ENCODE measurements around the gene AK3. TPM values are rescaled to one million over a fixed set of nuclear protein-coding genes. Genes with fewer than 3 reads are reported as not detected.
"Not testable (repeated sequence)": the region's sequence is repeated elsewhere in the genome, so short reads cannot be mapped to it uniquely, and the experiment has no call there.

AK3 gene
- total and polyA plus RNA-seq, 3 donors from 2014 or later = 18.3 to 24.1 (median 23.4) TPM

DNA sequence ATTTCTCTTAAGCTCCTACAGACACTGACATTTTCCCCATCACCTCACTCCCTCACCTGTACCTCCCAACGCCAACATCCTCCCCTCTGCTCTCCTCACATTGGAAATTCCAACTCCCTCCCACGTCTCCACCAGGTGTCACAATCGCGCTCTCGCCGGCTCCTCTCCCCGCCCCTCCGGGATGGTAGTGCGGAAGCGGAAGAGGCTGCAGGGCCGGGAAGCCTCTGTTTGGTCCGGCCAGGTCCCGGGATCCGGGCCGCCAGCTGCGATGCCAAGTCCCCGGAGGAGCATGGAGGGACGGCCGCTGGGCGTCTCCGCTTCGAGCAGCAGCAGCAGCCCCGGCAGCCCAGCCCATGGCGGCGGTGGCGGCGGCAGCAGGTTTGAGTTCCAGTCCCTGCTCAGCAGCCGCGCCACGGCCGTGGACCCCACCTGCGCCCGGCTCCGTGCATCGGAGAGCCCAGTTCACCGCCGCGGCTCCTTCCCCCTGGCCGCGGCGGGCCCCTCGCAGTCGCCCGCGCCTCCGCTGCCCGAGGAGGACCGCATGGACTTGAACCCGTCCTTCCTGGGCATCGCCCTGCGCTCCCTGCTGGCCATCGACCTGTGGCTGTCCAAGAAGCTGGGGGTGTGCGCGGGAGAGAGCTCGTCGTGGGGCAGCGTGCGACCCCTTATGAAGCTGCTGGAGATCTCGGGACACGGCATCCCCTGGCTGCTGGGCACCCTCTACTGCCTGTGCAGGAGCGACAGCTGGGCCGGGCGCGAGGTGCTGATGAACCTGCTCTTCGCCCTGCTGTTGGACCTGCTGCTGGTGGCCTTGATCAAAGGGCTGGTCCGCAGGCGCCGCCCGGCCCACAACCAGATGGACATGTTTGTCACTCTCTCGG lies 78.7 kb downstream of the AK3 start, which contains the start of gene PLPP6:
PLPP6 (plus strand) TSS at position 187 of the 881 bp plus-strand sequence; CDS start at position 269, 82 bp downstream.
- H3K9me3 ChIP-seq = no peaks in the 10 kb centered on the region
- no peaks in the 10 kb centered on the region for H3K27me3 ChIP-seq
- H3K27ac ChIP-seq = peak within 1 kb of the TSS; percentile 69 to 84
- intact Hi-C loops (cut with DNase I; ENCODE audit: low total_unique reads) = loop anchor here (5.0 kb wide), 1 partner anchor 80 kb away; the partner anchor contains the start of gene AK3
- H3K4me1 ChIP-seq = no peaks in the 10 kb centered on the region
- TF ChIP-seq, protein P1, sequence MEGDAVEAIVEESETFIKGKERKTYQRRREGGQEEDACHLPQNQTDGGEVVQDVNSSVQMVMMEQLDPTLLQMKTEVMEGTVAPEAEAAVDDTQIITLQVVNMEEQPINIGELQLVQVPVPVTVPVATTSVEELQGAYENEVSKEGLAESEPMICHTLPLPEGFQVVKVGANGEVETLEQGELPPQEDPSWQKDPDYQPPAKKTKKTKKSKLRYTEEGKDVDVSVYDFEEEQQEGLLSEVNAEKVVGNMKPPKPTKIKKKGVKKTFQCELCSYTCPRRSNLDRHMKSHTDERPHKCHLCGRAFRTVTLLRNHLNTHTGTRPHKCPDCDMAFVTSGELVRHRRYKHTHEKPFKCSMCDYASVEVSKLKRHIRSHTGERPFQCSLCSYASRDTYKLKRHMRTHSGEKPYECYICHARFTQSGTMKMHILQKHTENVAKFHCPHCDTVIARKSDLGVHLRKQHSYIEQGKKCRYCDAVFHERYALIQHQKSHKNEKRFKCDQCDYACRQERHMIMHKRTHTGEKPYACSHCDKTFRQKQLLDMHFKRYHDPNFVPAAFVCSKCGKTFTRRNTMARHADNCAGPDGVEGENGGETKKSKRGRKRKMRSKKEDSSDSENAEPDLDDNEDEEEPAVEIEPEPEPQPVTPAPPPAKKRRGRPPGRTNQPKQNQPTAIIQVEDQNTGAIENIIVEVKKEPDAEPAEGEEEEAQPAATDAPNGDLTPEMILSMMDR (IDR thresholded peaks at IDR 0.05) = peak; percentile 31 to 58 (median 47)
- TF ChIP-seq POLR2A (IDR thresholded peaks at IDR 0.05) = no peak
- WGBS, 2 donors = 2% methylated on average over 16 to 67 of the region's 70 CpGs
- peak; percentile 91 for DNase-seq
- peak within 1 kb of the TSS; percentile 77 to 81 for H3K4me3 ChIP-seq
- H3K36me3 ChIP-seq (ENCODE audit: low read depth, missing control alignments) = no peaks in the 10 kb centered on the region

DNA sequence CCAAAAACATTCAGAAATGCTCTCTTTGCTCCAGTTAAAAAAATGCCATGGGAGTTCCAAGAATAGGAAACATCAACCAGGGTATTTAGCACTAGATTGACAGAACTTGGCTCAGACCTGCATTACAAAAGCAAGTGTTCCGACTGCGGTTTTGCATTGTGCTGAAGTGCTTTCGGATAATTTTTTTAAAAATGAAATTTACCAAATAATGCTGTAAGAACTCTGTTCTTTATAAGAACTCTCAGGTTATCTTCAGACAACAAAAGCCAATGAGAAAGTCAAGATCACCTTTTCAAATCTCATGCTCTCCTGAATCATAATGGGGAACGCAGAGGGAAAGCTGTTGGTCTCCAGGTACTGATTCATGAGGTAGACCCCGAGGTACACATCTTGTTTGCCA lies 79.4 kb downstream of the AK3 start:
- Histone ChIP-seq H3K9me3 (no peaks in the 10 kb centered on the region), H3K36me3 (ENCODE audit: low read depth, missing control alignments) (no peaks in the 10 kb centered on the region), H3K27me3 (no peaks in the 10 kb centered on the region), H3K4me3 (peak overlapping the region; percentile 77 to 81), H3K27ac (peak overlapping the region; percentile 69 to 84), H3K4me1 (no peaks in the 10 kb centered on the region)
- 3 to 6% methylated on average over 5 of the region's 5 CpGs for WGBS, 2 donors
- DNase-seq = no peak
- intact Hi-C loops (cut with DNase I; ENCODE audit: low total_unique reads) = loop anchor here (5.0 kb wide), 1 partner anchor 81 kb away; the partner anchor contains the start of gene AK3
- no peak for TF ChIP-seq POLR2A (IDR thresholded peaks at IDR 0.05)
- TF ChIP-seq, protein P1 (IDR thresholded peaks at IDR 0.05) = no peak

DNA sequence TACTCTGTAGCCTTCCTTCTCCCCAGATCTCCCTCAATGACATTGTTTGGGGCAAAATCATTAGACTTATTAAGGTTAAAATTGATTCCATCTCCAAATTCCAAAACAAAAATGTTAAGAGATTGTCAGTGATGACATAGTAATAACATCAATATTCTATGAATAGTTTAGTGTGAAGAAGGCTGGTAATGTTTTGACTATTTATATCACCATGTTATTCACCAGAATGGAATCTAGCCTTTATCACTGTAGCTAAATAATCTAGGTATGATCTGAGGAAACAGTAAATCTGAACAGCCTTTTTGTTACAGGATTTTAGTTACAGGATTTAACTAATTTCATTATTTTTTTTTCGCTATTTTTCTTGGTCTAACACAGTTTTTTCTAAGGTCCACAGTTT lies 79.8 kb downstream of the AK3 start:
- Histone ChIP-seq H3K4me1 (no peaks in the 10 kb centered on the region), H3K9me3 (no peaks in the 10 kb centered on the region), H3K4me3 (peak overlapping the region in 1 of 2 donors; percentile 81), H3K36me3 (ENCODE audit: low read depth, missing control alignments) (no peaks in the 10 kb centered on the region), H3K27ac (no peak overlapping the region), H3K27me3 (no peaks in the 10 kb centered on the region)
- TF ChIP-seq, protein P1 (IDR thresholded peaks at IDR 0.05) = no peak
- TF ChIP-seq POLR2A (IDR thresholded peaks at IDR 0.05) = no peak
- no peak for DNase-seq
- intact Hi-C loops (cut with DNase I; ENCODE audit: low total_unique reads) = loop anchor here (5.0 kb wide), 1 partner anchor 81 kb away; the partner anchor contains the start of gene AK3
- WGBS, 2 donors = 47 to 67% methylated on average over 1 of the region's 1 CpG

DNA sequence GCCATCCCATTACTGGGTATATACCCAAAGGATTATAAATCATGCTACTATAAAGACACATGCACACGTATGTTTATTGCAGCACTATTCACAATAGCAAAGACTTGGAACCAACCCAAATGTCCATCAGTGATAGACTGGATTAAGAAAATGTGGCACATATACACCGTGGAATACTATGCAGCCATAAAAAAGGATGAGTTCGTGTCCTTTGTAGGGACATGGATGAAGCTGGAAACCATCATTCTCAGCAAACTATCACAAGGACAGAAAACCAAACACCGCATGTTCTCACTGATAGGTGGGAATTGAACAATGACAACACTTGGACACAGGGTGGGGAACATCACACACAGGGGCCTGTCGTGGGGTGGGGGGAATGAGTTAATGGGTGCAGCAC lies 80.3 kb downstream of the AK3 start:
- DNase-seq; H3K4me1 ChIP-seq; H3K27ac ChIP-seq; H3K4me3 ChIP-seq; H3K36me3 ChIP-seq (ENCODE audit: low read depth, missing control alignments); H3K27me3 ChIP-seq; H3K9me3 ChIP-seq: not testable (repeated sequence)
- WGBS, 2 donors = 93 to 100% methylated on average over 2 to 5 of the region's 5 CpGs
- intact Hi-C loops (cut with DNase I; ENCODE audit: low total_unique reads) = loop anchor here (5.0 kb wide), 1 partner anchor 82 kb away; the partner anchor contains the start of gene AK3

Other genes starting within 250 kb of the AK3 start
- 10 to 100 TPM in 1 of 2 donors, 1 to 10 TPM in 1; 9.5 to 10.4 TPM for gene PLPP6, start 78.9 kb downstream of the AK3 start, total RNA-seq
- 10.8 TPM for gene PLPP6, start 78.9 kb downstream of the AK3 start, polyA plus RNA-seq (ENCODE audit: insufficient read depth, low read depth, low replicate concordance)
- 10 to 100 TPM; 12.8 to 27.5 TPM for gene SPATA6L, start 74.7 kb downstream of the AK3 start, total RNA-seq
- gene SPATA6L, start 74.7 kb downstream of the AK3 start, polyA plus RNA-seq (ENCODE audit: insufficient read depth, low read depth, low replicate concordance) = 42.3 TPM
- gene CDC37L1, start 61.6 kb downstream of the AK3 start, total RNA-seq = 10 to 100 TPM; 31.2 TPM
- 18.2 TPM for gene CDC37L1, start 61.6 kb downstream of the AK3 start, polyA plus RNA-seq (ENCODE audit: insufficient read depth, low read depth, low replicate concordance)
- gene RCL1, start 51.7 kb upstream of the AK3 start, total RNA-seq = 10 to 100 TPM; 28.9 to 37.9 TPM
- 27.2 TPM for gene RCL1, start 51.7 kb upstream of the AK3 start, polyA plus RNA-seq (ENCODE audit: insufficient read depth, low read depth, low replicate concordance)
- 10 to 100 TPM; 24.1 to 25.5 TPM for gene JAK2, start 244.1 kb upstream of the AK3 start, total RNA-seq
- gene JAK2, start 244.1 kb upstream of the AK3 start, polyA plus RNA-seq (ENCODE audit: insufficient read depth, low read depth, low replicate concordance) = 14.0 TPM